ENCODE results near the gene FIP1L1.
A peak's percentile ranks its signal among the peaks of the same experiment; 100 is the strongest.
"Not testable (repeated sequence)": the region's sequence is repeated elsewhere in the genome, so short reads cannot be mapped to it uniquely, and the experiment has no call there.

Gene FIP1L1

GRCh38 chr4:53377319-53378170 is at the start of gene FIP1L1:
FIP1L1 (plus strand) TSS chr4:53377641; CDS start chr4:53377839, 198 bp downstream.
- peak; percentile 78 for DNase-seq

GRCh38 chr4:53334916-53335315 is 42.5 kb upstream of the FIP1L1 start:
- not testable (repeated sequence) for DNase-seq

GRCh38 chr4:53340145-53340544 is 37.3 kb upstream of the FIP1L1 start:
- DNase-seq: not testable (repeated sequence)

GRCh38 chr4:53346392-53346791 is 31.0 kb upstream of the FIP1L1 start:
- DNase-seq: not testable (repeated sequence)

- DNase-seq: peak; percentile 53
Observed at GRCh38 chr4:53346920-53347852, 30.3 kb upstream of the FIP1L1 start.

- DNase-seq: no peak
Observed at GRCh38 chr4:53348046-53348445, 29.4 kb upstream of the FIP1L1 start.

- no peak for DNase-seq
Observed at GRCh38 chr4:53349091-53349491, 28.4 kb upstream of the FIP1L1 start.

GRCh38 chr4:53354012-53354722 is 23.3 kb upstream of the FIP1L1 start:
- DNase-seq: no peak

- DNase-seq: no peak
Observed at GRCh38 chr4:53355930-53356521, 21.4 kb upstream of the FIP1L1 start.

- DNase-seq: peak; percentile 8
Observed at GRCh38 chr4:53361451-53361850, 16.0 kb upstream of the FIP1L1 start.

GRCh38 chr4:53362093-53362492 is 15.3 kb upstream of the FIP1L1 start:
- no peak for DNase-seq

GRCh38 chr4:53364624-53365023 is 12.8 kb upstream of the FIP1L1 start:
- no peak for DNase-seq

GRCh38 chr4:53365121-53365485 is 12.3 kb upstream of the FIP1L1 start:
- no peak for DNase-seq

- DNase-seq: peak; percentile 97
Observed at GRCh38 chr4:53365486-53366300, 11.7 kb upstream of the FIP1L1 start, which contains the start of gene SCFD2. SCFD2 (minus strand) TSS chr4:53366061.

GRCh38 chr4:53366301-53366716 is 11.1 kb upstream of the FIP1L1 start:
- no peak for DNase-seq

- DNase-seq: no peak
Observed at GRCh38 chr4:53367721-53368120, 9.7 kb upstream of the FIP1L1 start.

GRCh38 chr4:53371049-53371448 is 6.4 kb upstream of the FIP1L1 start:
- no peak for DNase-seq

- DNase-seq: no peak
Observed at GRCh38 chr4:53371843-53372521, 5.5 kb upstream of the FIP1L1 start.

- DNase-seq: no peak
Observed at GRCh38 chr4:53374777-53375258, 2.6 kb upstream of the FIP1L1 start.

- DNase-seq: no peak
Observed at GRCh38 chr4:53376900-53377299, 541 bp upstream of the FIP1L1 start.

- DNase-seq: no peak
Observed at GRCh38 chr4:53378171-53378482, 686 bp downstream of the FIP1L1 start.
